Endothelial cell (in vitro differentiated cells): ENCODE data around the gene VOPP1. TPM values are rescaled to one million over a fixed set of nuclear protein-coding genes. Genes with fewer than 3 reads are reported as not detected.

ENCODE experiments used
- DNase-seq: peaks from one replicate; pipeline ENCODE4 v3.0.0; 2021; ENCODE audit warnings: low spot score
- H3K27ac Mint-ChIP-seq: one replicate; pipeline ENCODE4 v1.8.0; 2021; ENCODE audit warnings: mixed read lengths, inconsistent platforms; ENCODE audit not compliant: unreplicated experiment
- H3K27me3 Mint-ChIP-seq: one replicate; pipeline ENCODE4 v1.8.0; 2021; ENCODE audit warnings: mild to moderate bottlenecking, moderate library complexity, mixed read lengths, inconsistent platforms; ENCODE audit not compliant: unreplicated experiment
- H3K36me3 Mint-ChIP-seq: one replicate; pipeline ENCODE4 v1.8.0; 2021; ENCODE audit warnings: mild to moderate bottlenecking, low read depth, mixed read lengths, inconsistent platforms; ENCODE audit not compliant: unreplicated experiment
- H3K4me1 Mint-ChIP-seq: one replicate; pipeline ENCODE4 v1.8.0; 2021; ENCODE audit warnings: mild to moderate bottlenecking, mixed read lengths, inconsistent platforms; ENCODE audit not compliant: unreplicated experiment
- H3K4me3 Mint-ChIP-seq: one replicate; pipeline ENCODE4 v1.8.0; 2021; ENCODE audit warnings: mild to moderate bottlenecking, mixed read lengths, inconsistent platforms; ENCODE audit not compliant: unreplicated experiment
- H3K9me3 Mint-ChIP-seq: one replicate; pipeline ENCODE4 v1.8.0; 2021; ENCODE audit warnings: mixed read lengths, inconsistent platforms; ENCODE audit not compliant: unreplicated experiment
- total RNA-seq: library from RNA; stranded (reverse); fragmentation: NEBNext Ultra II Directional; extraction: Animal tissue kit (Norgen Biotek cat#: 25700); gene quantifications from one replicate; pipeline ENCODE4 v1.2.1, GENCODE V29; 2021; ENCODE audit not compliant: unreplicated experiment
- TF ChIP-seq, protein P1 (sequence below): fragments of 200-600 bp; sonication (generic); IDR thresholded peaks from one replicate; pipeline ENCODE4 v1.5.0; 2021; ENCODE audit warnings: antibody characterized with exemption; ENCODE audit not compliant: unreplicated experiment

The VOPP1 gene
- total RNA-seq, 1 donor from 2014 or later: 54.2 TPM

DNA sequence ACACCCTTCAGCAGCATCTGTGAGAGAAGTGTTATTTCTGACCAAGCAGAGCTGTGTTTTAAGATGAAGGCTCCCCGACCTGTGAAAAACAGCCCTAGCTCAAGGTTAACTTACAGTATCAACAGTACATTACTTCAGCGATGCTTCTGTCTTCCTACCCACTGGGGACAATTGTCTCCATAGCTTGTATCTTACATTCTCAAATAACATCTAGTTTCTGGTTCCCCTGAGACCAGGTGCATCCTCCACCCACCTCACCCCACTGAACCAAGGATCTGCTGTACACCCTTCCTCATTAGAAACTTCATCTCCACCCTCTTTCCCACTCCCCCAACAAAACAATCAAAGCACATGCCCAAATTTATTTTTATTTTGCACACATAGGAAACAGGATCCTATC lies 102.0 kb downstream of the VOPP1 start:
- peaks cover 33% of the 10 kb centered on the region for H3K36me3 Mint-ChIP-seq
- peaks cover 5% of the 10 kb centered on the region for H3K9me3 Mint-ChIP-seq
- peak overlapping the region; percentile 3 for H3K4me3 Mint-ChIP-seq
- no peak for DNase-seq
- H3K27ac Mint-ChIP-seq: peak overlapping the region; percentile 30
- H3K4me1 Mint-ChIP-seq: peaks cover 6% of the 10 kb centered on the region
- H3K27me3 Mint-ChIP-seq: peaks cover 9% of the 10 kb centered on the region
- TF ChIP-seq, protein P1, sequence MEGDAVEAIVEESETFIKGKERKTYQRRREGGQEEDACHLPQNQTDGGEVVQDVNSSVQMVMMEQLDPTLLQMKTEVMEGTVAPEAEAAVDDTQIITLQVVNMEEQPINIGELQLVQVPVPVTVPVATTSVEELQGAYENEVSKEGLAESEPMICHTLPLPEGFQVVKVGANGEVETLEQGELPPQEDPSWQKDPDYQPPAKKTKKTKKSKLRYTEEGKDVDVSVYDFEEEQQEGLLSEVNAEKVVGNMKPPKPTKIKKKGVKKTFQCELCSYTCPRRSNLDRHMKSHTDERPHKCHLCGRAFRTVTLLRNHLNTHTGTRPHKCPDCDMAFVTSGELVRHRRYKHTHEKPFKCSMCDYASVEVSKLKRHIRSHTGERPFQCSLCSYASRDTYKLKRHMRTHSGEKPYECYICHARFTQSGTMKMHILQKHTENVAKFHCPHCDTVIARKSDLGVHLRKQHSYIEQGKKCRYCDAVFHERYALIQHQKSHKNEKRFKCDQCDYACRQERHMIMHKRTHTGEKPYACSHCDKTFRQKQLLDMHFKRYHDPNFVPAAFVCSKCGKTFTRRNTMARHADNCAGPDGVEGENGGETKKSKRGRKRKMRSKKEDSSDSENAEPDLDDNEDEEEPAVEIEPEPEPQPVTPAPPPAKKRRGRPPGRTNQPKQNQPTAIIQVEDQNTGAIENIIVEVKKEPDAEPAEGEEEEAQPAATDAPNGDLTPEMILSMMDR: no peak

GRCh38 chr7:55469721-55470120 lies 102.6 kb downstream of the VOPP1 start:
- peaks cover 5% of the 10 kb centered on the region for H3K9me3 Mint-ChIP-seq
- peaks cover 6% of the 10 kb centered on the region for H3K4me1 Mint-ChIP-seq
- H3K36me3 Mint-ChIP-seq: peaks cover 34% of the 10 kb centered on the region
- TF ChIP-seq, protein P1: no peak
- peaks cover 9% of the 10 kb centered on the region for H3K27me3 Mint-ChIP-seq
- DNase-seq: no peak
- H3K27ac Mint-ChIP-seq: no peak overlapping the region
- H3K4me3 Mint-ChIP-seq: no peak overlapping the region

DNA sequence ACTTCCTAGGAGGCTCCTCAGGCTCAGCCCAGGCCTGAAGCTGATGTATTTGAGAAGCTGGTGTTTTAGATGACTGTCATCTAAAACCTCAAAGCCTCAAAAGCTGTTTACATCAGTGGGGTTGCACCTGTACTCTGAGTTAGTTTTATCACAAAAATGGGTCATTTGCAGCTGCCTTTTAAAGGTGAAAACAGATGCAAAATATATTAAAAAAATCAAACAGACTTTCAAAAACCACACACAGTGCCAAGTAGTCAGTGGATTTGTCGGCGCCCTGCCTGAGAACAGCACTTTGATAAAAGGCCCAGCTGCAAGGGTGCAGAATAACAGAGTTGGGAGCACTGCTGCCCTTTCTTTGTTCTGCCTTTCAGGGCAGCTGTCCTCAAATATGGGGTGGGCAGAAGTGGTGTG lies 103.0 kb downstream of the VOPP1 start:
- Mint-ChIP-seq H3K27me3 (peaks cover 8% of the 10 kb centered on the region), H3K4me1 (peaks cover 6% of the 10 kb centered on the region), H3K9me3 (peaks cover 5% of the 10 kb centered on the region), H3K27ac (no peak overlapping the region), H3K4me3 (no peak overlapping the region), H3K36me3 (peaks cover 35% of the 10 kb centered on the region)
- TF ChIP-seq, protein P1: no peak
- no peak for DNase-seq

DNA sequence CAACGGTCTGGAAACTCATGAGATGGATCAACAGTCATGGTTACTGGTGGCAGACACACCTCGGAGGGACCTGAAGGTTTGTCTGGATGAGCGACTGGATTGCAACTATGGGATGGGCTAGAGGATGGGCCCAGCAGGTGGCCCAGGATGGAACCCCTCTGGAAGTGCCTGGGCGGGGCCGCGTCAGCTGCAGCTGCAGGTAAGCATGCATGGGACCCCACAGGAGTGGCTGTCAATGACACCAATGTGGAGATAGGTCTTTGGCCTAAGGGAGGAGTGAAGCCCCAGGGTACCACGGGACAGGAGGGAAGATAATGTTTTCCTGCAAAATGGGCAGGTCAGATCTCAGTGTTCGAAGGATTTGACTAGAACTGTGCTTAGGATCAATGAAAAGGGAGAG lies 103.8 kb downstream of the VOPP1 start:
- Mint-ChIP-seq H3K9me3 (peaks cover 5% of the 10 kb centered on the region), H3K4me1 (peaks cover 6% of the 10 kb centered on the region), H3K27ac (no peak overlapping the region), H3K4me3 (no peak overlapping the region), H3K36me3 (peaks cover 39% of the 10 kb centered on the region), H3K27me3 (peaks cover 7% of the 10 kb centered on the region)
- TF ChIP-seq, protein P1: no peak
- no peak for DNase-seq

- peaks cover 5% of the 10 kb centered on the region for H3K9me3 Mint-ChIP-seq
- peaks cover 9% of the 10 kb centered on the region for H3K27me3 Mint-ChIP-seq
- peak overlapping the region; percentile 3 for H3K27ac Mint-ChIP-seq
- peak overlapping the region; percentile 49 for H3K4me3 Mint-ChIP-seq
- no peak for DNase-seq
- peaks cover 46% of the 10 kb centered on the region for H3K36me3 Mint-ChIP-seq
- TF ChIP-seq, protein P1: no peak
- H3K4me1 Mint-ChIP-seq: peaks cover 6% of the 10 kb centered on the region
Observed at GRCh38 chr7:55467047-55467593, 105.2 kb downstream of the VOPP1 start.
